GM21723 (cell line): ENCODE data around the gene RIPOR2.
"Not testable (repeated sequence)": the region's sequence is repeated elsewhere in the genome, so short reads cannot be mapped to it uniquely, and the experiment has no call there.

ENCODE experiments used
- ATAC-seq: cut with Tn5 transposase; IDR thresholded peaks from one replicate; pipeline ENCODE4 v1.9.1; 2021; ENCODE audit warnings: mild to moderate bottlenecking, moderate library complexity; ENCODE audit not compliant: unreplicated experiment

RIPOR2 gene

DNA sequence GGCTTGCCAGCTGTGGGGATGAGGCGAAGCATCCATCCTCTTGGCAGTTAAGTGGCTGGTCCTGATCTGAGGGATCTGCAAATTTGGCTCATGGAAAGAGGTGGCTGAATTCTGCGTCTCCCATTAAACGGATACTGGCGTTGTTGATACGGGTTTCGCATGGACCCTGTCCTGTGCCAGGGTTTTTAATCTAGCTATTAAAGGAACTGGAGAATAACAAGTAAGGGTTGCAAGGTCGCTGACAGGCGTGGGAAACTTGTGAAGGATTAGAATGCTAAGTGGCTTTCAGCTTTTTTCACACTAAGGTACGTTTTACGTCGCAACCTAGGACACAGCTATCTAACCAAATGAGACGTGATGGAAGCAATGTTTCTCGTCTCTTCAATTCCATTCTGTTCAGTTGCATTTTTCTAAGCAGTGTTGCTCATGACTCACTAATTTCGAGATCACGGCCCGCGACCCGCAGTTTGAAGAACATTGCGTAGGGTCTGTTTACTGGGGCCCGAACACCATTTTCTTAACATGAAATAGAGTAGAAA, 160.2 kb downstream of the RIPOR2 start:
- ATAC-seq, result peak; percentile 21

DNA sequence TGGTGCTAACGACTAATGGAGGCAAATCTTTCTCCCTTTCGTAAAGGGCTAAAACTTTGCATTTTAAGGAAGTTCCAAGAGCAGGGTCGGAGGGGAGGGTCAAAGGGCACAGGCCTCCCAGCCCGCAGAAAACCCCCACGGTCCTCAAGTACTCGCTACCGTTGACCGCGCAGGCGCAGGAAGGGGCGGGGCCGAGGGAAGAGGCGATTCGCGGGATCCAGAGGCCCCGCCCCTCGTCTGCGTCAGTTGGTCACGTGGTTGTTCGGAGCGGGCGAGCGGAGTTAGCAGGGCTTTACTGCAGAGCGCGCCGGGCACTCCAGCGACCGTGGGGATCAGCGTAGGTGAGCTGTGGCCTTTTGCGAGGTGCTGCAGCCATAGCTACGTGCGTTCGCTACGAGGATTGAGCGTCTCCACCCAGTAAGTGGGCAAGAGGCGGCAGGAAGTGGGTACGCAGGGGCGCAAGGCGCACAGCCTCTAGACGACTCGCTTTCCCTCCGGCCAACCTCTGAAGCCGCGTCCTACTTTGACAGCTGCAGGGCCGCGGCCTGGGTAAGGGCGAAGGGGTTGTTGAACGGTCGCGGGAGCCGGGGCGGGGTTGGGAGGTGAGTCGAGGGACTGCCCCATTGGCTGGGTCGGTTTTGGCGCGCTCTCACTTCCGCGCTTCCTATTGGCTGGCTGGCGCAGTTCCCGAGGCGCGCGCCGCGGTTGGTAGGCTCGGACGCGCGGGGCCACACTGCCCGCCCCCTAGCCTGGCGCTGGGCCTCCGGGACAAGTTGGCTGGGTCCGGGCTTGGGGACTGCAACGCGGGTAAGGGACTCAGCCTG, 160.9 kb downstream of the RIPOR2 start, which contains the start of gene GMNN:
TSS of gene GMNN (plus strand) at position 242 of the 824 bp plus-strand sequence. CDS start 2,310 bp downstream, outside the sequence.
- ATAC-seq, result peak; percentile 91

DNA sequence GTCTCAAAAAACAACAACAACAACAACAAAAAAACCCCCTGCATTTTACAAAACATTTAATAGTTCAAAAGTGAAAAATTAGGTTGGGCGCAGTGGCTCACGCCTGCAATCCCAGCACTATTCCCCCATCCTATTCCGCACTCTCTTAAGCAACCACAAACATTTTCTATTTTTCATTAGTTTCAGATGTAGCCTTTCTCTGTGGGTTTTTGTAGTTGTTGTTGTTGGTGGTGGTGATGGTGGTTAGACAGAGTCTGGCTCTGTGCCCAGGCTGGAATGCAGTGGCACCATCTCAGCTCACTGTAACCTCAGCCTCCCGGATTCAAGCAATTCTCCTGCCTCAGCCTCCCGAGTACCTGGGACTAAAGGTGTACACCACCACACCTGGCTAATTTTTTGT, 167.4 kb downstream of the RIPOR2 start:
- ATAC-seq, result no peak

DNA sequence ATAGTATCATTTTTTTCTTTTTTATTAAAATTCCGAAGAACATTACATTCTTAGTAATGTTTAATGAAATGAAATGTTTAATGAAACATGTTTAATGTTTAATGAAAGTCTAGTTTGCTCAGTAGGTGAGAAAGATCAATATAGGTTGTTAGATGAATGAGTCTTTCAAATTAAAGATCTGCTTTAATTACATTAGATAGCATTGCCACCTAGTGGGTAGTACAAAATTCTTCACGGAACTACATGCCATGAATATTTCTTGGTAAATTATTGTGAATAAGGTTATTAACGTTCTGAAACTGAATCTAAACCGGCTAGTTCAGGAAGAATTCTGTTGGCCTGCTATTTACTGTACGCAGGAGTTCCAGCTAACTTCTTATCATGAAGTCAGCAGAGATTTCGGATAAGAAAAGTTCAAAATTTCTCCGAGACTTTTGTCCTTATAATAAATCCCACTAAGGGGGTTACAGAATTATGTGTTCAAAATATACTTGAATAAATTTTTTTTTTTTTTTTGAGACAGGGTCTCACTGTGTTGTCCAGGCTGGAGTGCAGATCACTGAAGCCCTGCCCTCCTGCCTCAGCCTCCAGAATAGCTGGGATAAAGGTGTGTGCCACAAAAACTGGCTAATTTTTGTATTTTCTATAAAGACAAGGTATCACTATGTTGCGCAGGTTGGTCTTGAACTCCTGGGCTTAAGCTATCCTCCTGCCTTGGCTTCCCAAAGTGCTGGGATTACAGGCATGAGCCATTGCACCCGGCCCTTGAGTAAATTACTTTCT, 168.9 kb downstream of the RIPOR2 start:
- peak; percentile 72 for ATAC-seq

DNA sequence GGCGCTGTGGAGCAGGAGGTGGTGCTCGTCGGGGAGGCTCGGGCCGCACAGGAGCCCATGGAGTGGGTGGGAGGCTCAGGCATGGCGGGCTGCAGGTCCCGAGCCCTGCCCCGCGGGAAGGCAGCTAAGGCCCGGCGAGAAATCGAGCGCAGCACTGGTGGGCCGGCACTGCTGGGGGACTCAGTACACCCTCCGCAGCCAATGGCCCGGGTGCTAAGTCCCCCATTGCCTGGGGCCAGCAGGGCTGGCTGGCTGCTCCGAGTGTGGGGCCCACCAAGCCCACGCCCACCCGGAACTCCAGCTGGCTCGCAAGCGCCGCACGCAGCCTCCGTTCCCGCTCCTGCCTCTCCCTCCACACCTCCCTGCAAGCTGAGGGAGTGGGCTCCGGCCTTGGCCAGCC, 169.8 kb downstream of the RIPOR2 start:
- ATAC-seq, result not testable (repeated sequence)

DNA sequence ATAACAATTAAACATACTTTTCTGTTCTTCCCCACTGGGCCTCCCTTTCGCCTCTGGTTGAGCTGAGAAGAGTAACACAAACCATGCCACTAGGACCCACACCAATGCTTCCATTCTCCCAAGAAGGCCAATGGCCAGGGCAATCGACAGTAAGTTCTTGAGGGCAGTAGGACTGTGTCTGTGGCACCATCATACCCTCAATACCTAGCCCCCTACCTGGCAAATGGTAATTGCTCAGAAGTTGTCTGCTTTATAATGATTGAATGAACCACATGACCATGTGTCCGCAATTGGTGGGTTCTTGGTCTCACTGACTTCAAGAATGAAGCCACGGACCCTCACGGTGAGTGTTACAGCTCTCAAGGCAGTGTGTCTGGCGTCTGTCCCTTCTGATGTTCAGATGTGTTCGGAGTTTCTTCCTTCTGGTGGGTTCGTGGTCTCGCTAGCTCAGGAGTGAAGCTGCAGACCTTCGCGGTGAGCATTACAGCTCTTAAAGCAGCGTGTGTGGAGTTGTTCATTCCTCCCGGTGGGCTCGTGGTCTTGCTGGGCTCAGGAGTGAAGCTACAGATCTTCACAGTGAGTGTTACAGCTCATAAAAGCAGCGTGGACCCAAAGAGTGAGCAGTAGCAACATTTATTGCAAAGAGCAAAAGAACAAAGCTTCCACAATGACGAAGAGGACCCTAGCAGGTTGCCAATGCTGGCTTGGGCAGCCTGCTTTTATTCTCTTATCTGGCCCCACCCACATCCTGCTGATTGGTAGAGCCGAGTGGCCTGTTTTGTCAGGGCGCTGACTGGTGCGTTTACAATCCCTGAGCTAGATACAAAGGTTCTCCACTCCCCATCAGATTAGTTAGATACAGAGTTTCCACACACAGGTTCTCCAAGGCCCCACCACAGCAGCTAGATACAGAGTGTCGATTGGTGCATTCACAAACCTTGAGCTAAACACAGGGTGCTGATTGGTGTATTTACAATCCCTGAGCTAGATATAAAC, 170.6 kb downstream of the RIPOR2 start:
- not testable (repeated sequence) for ATAC-seq

DNA sequence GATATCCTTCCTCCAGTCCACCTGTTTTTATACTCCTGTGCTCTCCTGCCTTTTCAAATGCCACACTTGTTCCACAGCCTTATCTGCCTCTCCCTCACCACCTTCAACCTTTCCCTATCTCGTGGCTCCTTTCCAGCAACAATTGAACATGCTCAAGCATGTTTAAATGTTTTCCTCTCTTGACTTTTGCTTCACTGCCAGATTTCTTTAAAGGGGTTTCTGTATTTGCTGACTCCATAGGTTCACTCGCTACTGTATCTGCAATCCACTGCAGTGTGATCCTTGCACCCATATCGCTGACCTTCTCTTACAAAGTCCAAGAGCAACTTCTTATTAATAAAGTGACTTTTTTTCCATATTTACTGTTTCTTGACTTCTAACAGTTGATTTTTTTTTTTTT, 172.2 kb downstream of the RIPOR2 start:
- no peak for ATAC-seq

DNA sequence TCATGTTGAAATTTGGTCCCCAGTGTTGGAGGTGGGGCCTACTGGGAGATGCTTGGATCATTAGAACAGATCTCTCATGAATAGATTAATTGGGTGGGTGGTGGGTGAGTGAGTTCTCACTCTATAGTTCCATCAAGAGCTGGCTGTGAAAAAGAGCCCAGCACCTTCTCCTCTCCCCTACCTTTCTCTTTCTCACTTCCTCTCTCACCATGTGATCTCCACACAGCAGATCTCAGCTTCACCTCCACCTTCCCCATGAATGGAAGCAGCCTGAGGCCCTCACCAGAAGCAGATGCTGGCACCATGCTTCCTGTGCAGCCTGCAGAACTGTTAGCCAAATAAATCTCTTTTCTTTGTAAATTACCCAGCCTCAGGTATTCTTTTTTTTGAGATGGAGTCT, 173.9 kb downstream of the RIPOR2 start:
- no peak for ATAC-seq

DNA sequence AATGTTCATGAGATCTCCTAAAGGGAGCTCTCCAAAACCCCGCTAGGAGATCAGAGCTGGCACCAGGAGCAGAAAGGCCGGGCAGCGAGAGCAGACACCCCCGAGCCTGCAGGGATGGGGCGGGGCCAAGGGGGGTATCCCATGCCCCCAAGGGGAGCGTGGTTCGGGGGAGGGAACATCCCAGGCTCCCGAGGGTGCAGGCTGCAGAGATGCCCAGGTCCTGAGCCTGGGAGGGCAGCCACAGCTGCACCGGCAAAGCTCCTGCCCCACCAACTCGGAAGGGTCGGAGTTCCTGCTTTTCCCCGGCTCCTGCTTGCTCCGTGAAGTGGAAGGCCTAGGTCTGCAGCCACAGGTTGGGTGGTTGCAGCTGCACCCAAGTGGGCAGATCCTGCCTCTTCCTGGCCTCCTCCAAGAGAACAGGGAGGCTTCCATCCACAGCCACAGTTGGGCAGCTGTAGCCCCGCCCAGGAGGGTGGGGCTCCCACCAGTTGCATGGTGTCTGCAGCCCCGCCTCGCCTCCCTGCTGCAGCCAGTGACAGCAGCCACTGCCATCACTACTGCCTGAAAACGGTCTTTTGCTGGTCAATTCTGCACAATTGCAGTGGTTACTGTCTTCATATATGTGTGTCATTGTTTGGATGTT, 174.4 kb downstream of the RIPOR2 start:
- ATAC-seq, result no peak

DNA sequence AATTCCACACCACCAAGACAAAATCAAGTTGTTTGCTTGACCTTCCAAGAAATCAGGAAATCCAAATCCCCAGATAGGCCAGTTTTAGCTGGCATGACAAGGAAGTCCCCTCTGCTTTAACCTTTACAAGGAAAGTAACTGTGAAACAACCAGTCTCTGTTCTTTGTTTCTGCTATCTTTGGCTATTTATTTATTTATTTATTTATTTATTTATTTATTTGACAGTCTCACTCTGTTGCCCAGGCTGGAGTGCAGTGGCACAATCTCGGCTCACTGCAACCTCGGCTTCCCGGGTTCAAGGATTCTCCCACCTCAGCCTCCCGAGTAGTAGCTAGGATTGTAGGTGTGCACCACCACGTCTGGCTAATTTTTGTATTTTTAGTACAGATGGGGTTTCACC, 175.6 kb downstream of the RIPOR2 start:
- no peak for ATAC-seq

DNA sequence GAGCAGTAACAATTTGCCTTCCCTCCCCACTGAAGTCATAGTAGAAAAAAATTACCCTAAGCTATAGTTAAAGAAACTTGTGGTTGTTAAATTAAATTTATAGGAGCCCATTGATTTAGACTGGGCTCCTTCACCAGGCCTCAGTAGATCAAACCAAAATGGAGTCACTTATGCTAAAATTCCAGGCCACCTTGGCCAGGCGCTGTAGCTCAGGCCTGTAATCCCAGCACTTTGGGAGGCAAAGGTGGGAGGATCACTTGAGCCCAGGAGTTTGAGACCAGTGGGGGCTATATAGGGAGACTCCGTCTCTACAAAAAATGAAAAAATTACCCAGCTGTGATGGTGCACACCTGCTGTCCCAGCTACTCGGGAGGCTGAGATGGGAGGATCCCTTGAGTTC, 176.0 kb downstream of the RIPOR2 start:
- no peak for ATAC-seq

DNA sequence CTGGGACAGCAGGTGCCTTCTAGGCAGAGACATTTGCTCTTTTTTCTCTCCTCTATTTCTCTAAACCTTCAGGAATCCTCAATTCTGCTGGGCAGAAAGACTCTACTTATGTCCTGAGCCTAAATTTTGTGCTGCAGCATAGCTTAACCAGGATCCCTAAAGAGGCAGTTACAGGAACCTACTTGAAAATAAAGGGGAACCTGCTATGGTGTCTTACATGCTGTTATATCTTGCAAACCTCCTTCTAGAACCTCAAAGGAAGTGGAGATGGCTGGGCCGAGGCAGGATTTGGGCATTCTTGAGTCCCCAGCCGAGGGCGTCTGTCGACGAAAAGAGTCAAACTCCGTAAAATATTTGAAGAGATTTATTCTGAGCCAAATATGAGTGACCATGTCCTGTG, 178.1 kb downstream of the RIPOR2 start:
- ATAC-seq, result no peak

DNA sequence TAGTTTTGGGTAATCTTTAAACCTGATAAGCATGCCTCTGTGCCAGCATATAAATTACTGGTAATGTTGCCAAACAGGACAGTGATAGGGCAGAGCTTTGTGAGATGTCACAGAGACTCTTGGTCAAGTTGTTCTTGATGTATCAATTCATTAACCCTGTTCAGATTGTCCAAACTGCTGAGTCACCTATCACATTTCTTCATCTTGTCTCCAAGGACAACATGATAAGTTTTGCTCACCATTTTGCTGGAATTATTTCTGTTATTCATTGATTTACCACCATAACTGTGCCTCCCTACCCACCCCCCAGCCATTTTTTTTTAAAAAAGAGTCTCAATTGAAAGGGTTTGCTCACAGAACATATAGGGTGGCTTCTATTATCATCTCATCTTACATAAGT, 180.5 kb downstream of the RIPOR2 start:
- no peak for ATAC-seq

DNA sequence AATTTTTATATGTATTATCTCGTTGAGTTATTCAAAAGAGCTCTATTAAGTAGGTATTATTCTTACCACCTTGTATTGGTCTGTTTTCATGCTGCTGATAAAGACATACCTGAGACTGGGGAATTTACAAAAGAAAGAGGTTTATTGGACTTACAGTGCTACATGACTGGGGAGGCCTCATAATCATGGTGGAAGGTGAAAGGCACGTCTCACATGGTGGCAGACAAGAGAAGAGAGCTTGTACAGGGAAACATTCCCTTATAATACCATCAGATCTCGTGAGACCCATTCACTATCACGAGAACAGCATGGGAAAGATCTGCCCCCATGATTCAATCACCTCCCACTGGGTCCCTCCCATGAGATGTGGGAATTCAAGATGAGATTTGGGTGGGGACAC, 181.4 kb downstream of the RIPOR2 start:
- ATAC-seq, result not testable (repeated sequence)
